ENCODE data around the gene CELF2.

CELF2 gene

DNA sequence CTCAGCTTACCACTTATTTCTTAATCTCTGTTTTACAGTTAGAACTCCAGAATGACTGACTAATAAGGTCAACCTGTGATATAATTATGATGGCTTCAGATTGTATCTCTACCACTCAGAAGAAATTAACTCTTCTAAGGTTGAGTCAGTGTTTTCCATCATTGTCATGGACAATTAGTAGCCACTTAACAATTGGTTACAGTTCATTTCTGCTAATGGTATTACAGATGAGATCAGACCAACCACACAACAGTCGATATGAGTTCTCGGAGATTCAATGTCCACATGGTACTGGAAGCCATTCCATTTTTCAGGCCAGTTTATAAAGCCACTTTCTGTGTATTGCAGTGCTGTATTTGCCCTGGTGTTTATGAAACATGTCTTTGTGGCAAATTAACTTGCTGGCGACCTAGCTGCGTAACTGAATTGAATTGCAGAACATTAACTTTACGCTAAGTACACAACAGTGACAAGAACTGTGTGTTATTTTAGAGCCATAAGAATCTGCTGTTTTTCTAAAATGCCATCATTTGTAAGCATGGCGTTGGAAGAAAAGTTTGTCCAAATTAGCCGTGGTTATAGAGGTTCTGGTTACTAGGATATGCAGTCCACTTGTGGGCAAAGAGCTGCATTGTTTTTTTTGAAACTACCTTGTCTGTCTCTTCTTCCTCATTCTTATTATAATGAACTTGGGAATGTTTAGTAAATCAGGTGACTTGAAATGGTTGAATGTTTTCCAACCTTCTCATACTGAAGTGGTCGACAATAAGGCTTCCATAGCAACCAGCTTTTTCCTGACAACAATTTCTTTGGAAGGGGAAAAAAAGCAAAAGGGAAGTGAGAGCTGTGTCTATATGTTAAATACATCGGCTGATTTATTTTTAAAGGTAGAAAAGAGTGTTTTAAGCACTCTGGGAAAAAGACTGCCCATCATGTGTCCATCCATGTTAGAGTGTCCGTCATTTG is 76.4 kb downstream of the CELF2 start:
- DNase-seq, result no peak
- no peaks in the 10 kb centered on the region for H3K27me3 ChIP-seq
- TF ChIP-seq, protein P1, sequence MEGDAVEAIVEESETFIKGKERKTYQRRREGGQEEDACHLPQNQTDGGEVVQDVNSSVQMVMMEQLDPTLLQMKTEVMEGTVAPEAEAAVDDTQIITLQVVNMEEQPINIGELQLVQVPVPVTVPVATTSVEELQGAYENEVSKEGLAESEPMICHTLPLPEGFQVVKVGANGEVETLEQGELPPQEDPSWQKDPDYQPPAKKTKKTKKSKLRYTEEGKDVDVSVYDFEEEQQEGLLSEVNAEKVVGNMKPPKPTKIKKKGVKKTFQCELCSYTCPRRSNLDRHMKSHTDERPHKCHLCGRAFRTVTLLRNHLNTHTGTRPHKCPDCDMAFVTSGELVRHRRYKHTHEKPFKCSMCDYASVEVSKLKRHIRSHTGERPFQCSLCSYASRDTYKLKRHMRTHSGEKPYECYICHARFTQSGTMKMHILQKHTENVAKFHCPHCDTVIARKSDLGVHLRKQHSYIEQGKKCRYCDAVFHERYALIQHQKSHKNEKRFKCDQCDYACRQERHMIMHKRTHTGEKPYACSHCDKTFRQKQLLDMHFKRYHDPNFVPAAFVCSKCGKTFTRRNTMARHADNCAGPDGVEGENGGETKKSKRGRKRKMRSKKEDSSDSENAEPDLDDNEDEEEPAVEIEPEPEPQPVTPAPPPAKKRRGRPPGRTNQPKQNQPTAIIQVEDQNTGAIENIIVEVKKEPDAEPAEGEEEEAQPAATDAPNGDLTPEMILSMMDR (IDR thresholded peaks at IDR 0.05; ENCODE audit: low read depth, low read length), result no peak
- H3K9me3 ChIP-seq, result no peaks in the 10 kb centered on the region
- no peaks in the 10 kb centered on the region for H3K4me1 ChIP-seq
- no peaks in the 10 kb centered on the region for H3K36me3 ChIP-seq
- H3K4me3 ChIP-seq (ENCODE audit: low read depth, low read length), result no peak overlapping the region

GRCh38 chr10:11095374-11095801 is 77.7 kb downstream of the CELF2 start:
- no peaks in the 10 kb centered on the region for H3K4me1 ChIP-seq
- H3K4me3 ChIP-seq (ENCODE audit: low read depth, low read length), result no peak overlapping the region
- TF ChIP-seq, protein P1 (IDR thresholded peaks at IDR 0.05; ENCODE audit: low read depth, low read length), result no peak
- no peaks in the 10 kb centered on the region for H3K36me3 ChIP-seq
- no peak for DNase-seq
- H3K9me3 ChIP-seq, result no peaks in the 10 kb centered on the region
- no peaks in the 10 kb centered on the region for H3K27me3 ChIP-seq

- TF ChIP-seq, protein P1 (IDR thresholded peaks at IDR 0.05; ENCODE audit: low read depth, low read length), result no peak
- Histone ChIP-seq H3K4me1 (no peaks in the 10 kb centered on the region), H3K4me3 (ENCODE audit: low read depth, low read length) (no peak overlapping the region), H3K27me3 (no peaks in the 10 kb centered on the region), H3K9me3 (no peaks in the 10 kb centered on the region), H3K36me3 (no peaks in the 10 kb centered on the region)
- no peak for DNase-seq
These were observed 78.8 kb downstream of the CELF2 start for GRCh38 chr10:11096422-11096821.

GRCh38 chr10:11097686-11098085 is 80.0 kb downstream of the CELF2 start:
- no peak for DNase-seq
- Histone ChIP-seq H3K4me1 (no peaks in the 10 kb centered on the region), H3K36me3 (no peaks in the 10 kb centered on the region), H3K4me3 (ENCODE audit: low read depth, low read length) (no peak overlapping the region), H3K27me3 (no peaks in the 10 kb centered on the region), H3K9me3 (no peaks in the 10 kb centered on the region)
- TF ChIP-seq, protein P1 (IDR thresholded peaks at IDR 0.05; ENCODE audit: low read depth, low read length), result no peak

DNA sequence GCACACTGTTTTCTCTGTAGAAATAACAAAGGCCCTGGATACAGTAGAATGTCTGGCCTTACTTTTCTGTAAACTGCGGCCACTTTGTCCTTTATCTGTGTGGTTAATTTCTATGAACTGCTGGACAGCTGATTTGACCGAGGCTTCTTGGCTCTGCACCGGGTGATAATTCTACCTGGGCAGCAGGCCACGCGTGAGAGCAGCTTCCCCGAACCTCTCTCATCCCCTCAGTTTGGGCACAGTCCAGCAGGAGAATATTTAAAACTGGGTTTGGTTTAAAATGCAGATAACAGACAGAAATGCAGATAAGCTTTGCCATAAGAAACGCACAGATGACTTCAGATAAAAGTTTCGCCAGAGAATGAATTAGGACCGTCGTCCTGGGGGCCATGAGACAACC is 81.0 kb downstream of the CELF2 start:
- H3K27me3 ChIP-seq, result no peaks in the 10 kb centered on the region
- no peaks in the 10 kb centered on the region for H3K9me3 ChIP-seq
- no peak overlapping the region for H3K4me3 ChIP-seq (ENCODE audit: low read depth, low read length)
- TF ChIP-seq, protein P1 (IDR thresholded peaks at IDR 0.05; ENCODE audit: low read depth, low read length), result no peak
- no peak for DNase-seq
- H3K36me3 ChIP-seq, result no peaks in the 10 kb centered on the region
- no peaks in the 10 kb centered on the region for H3K4me1 ChIP-seq

Data from BE2C (cell line).